HL-60 (cell line): Measurements from ENCODE around the gene GALK1.

Experiments
- CTCF ChIP-seq: IDR thresholded peaks from one replicate; pipeline ENCODE4 v1.5.1; 2011; ENCODE audit warnings: low read length, control low read depth, inconsistent platforms; ENCODE audit not compliant: insufficient read depth
- GABPA ChIP-seq: IDR thresholded peaks from 2 replicates; pipeline ENCODE4 v1.6.1; 2012; ENCODE audit warnings: low read depth
- POLR2AphosphoS5 ChIP-seq: IDR thresholded peaks from 2 replicates; pipeline ENCODE4 v1.6.1; 2012; ENCODE audit warnings: low read depth
- REST ChIP-seq: IDR thresholded peaks from 2 replicates; pipeline ENCODE4 v1.6.1; 2012; ENCODE audit warnings: low read depth; ENCODE audit not compliant: insufficient replicate concordance
- SPI1 ChIP-seq: IDR thresholded peaks from 2 replicates; pipeline ENCODE4 v1.6.1; 2012; ENCODE audit warnings: low read depth, mild to moderate bottlenecking, borderline replicate concordance

DNA sequence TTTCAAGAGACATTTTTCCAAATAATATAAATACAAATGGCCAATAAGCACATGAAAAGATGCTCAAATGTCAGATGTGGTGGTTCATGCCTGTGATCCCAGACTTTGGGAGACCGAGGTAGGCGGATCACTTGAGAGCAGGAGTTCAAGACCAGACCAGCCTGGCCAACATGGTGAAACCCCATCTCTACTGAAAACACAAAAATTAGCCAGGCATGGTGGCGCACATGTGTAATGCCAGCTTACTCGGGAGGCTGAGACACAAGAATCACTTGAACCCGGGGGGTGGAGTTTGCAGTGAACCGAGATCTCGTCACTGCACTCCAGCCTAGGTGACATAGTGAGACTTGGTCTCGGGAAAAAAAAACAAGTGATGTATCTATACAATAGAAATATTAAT is 2.9 kb upstream of the GALK1 start:
- TF ChIP-seq POLR2AphosphoS5 (no peak), CTCF (no peak), GABPA (no peak), REST (no peak), SPI1 (no peak)
